A549 (cell line): Measurements from ENCODE around the gene IFTAP. TPM values are rescaled to one million over a fixed set of nuclear protein-coding genes. Genes with fewer than 3 reads are reported as not detected.

Experiments used
- ATAC-seq, 2 experiments: fragments of 200-7000 bp in 1 of 2; fragments of >200 bp in 1 of 2; cut with Nextera tagmentation in 1 of 2; cut with Tn5 transposase in 1 of 2; 3 replicates each; pipeline versions ENCODE4 v1.8.0 to v1.9.1; 2018 to 2020; ENCODE audit warnings: mild to moderate bottlenecking in 1 of 2, moderate library complexity in 1 of 2
- CTCF ChIA-PET: fragments of 300-600 bp; sonication (Branson Sonifier 250); formaldehyde crosslinking; extraction: SDS; loops from one replicate; lab custom pipeline; 2021; ENCODE audit warnings: antibody characterized with exemption, inconsistent platforms; lab: Yijun Ruan, JAX
- POLR2A ChIA-PET: fragments of 350-600 bp; formaldehyde crosslinking; extraction: SDS; loops from one replicate; lab custom pipeline; 2021; ENCODE audit warnings: antibody characterized with exemption, inconsistent platforms; lab: Yijun Ruan, JAX
- DNase-seq, 2 experiments: peaks; one replicate each; pipeline versions ENCODE4 v3.0.0 to v3.0.0-alpha.2; 2011 to 2016; ENCODE audit warnings: low read depth in 1 of 2, low spot score in 1 of 2
- FAIRE-seq: peaks from 2 replicates; lab custom pipeline; 2011; peaks lifted over from hg19 to GRCh38; lab: Jason Lieb, UNC
- H3K27ac ChIP-seq, 2 experiments: fragments of >200 bp; sonication (Bioruptor Twin); formaldehyde crosslinking; 3 replicates each; pipeline ENCODE4 v1.5.1; 2016 to 2017
- H3K4me1 ChIP-seq: fragments of >200 bp; sonication (Bioruptor Twin); formaldehyde crosslinking; 3 replicates; pipeline ENCODE4 v1.6.1; 2016
- H3K4me2 ChIP-seq: fragments of >200 bp; sonication (Bioruptor Twin); formaldehyde crosslinking; 3 replicates; pipeline ENCODE4 v1.6.1; 2016
- H3K4me3 ChIP-seq: fragments of >200 bp; sonication (Bioruptor Twin); formaldehyde crosslinking; 3 replicates; pipeline ENCODE4 v1.5.1; 2016
- H3K9me3 ChIP-seq: fragments of >200 bp; sonication (Bioruptor Twin); formaldehyde crosslinking; 3 replicates; pipeline ENCODE4 v1.6.1; 2016
- EHF ChIP-seq: fragments of 250-450 bp; sonication (Bioruptor Pico); IDR thresholded peaks from 2 replicates; pipeline ENCODE4 v1.5.0; 2020; ENCODE audit warnings: mild to moderate bottlenecking
- EHMT2 ChIP-seq: fragments of 200-600 bp; sonication (generic); IDR thresholded peaks from 2 replicates; pipeline ENCODE4 v1.6.1; 2016; ENCODE audit warnings: antibody characterized with exemption, low read depth, mild to moderate bottlenecking, moderate library complexity
- EP300 ChIP-seq, 2 experiments: fragments of >200 bp; sonication (Bioruptor Twin); formaldehyde crosslinking; IDR thresholded peaks; 2 replicates in 1 of 2; 3 replicates in 1 of 2; pipeline ENCODE4 v1.6.1; 2016 to 2017
- HDAC2 ChIP-seq: fragments of 200-600 bp; sonication (generic); IDR thresholded peaks from 2 replicates; pipeline ENCODE4 v1.6.1; 2016
- HEYL ChIP-seq: fragments of 250-450 bp; sonication (Bioruptor Pico); IDR thresholded peaks from 2 replicates; pipeline ENCODE4 v1.8.0; 2021; ENCODE audit warnings: mild to moderate bottlenecking, moderate library complexity
- HOXB13 ChIP-seq: fragments of 250-450 bp; sonication (Bioruptor Pico); IDR thresholded peaks from 2 replicates; pipeline ENCODE4 v1.5.0; 2020; ENCODE audit warnings: low read depth, mild to moderate bottlenecking, moderate library complexity
- KDM5A ChIP-seq: fragments of 200-600 bp; sonication (generic); IDR thresholded peaks from 2 replicates; pipeline ENCODE4 v1.6.1; 2016; ENCODE audit warnings: antibody characterized with exemption, mild to moderate bottlenecking
- MAZ ChIP-seq: fragments of 150-350 bp; IDR thresholded peaks from 2 replicates; pipeline ENCODE4 v1.6.1; 2014; ENCODE audit warnings: antibody characterized with exemption, low read depth, low read length, borderline replicate concordance
- NR3C1 ChIP-seq: fragments of >200 bp; sonication (Bioruptor Twin); formaldehyde crosslinking; IDR thresholded peaks from 3 replicates; pipeline ENCODE4 v1.6.1; 2017
- RFX5 ChIP-seq: fragments of 450-650 bp; IDR thresholded peaks from 2 replicates; pipeline ENCODE4 v1.7.1; 2014; ENCODE audit warnings: antibody characterized with exemption, mild to moderate bottlenecking, moderate library complexity
- SMC3 ChIP-seq: fragments of >200 bp; sonication (Bioruptor Twin); formaldehyde crosslinking; IDR thresholded peaks from 3 replicates; pipeline ENCODE4 v1.6.1; 2018; ENCODE audit warnings: inconsistent platforms
- TP53 ChIP-seq: fragments of 250-450 bp; sonication (Bioruptor Pico); IDR thresholded peaks from 2 replicates; pipeline ENCODE4 v1.5.0; 2021; ENCODE audit warnings: mild to moderate bottlenecking, moderate library complexity
- WGBS: methylation state at CpG from one replicate; pipeline ENCODE4 v1.1.6; 2017; ENCODE audit errors: missing lambda C conversion rate; 5-methylcytosine and 5-hydroxymethylcytosine counted together
- polyA plus RNA-seq, 4 experiments: library from polyadenylated mRNA; depleted of rRNA in 3 of 4; stranded (reverse); fragments of >200 nt; fragmentation: RNase III in 1 of 4; extraction: RNeasy Plus Mini Kit Qiagen cat#74134 plus additional on column Dnase treatment in 1 of 4; gene quantifications; 2 replicates in 3 of 4; 3 replicates in 1 of 4; pipeline ENCODE4 v1.2.3, GENCODE V29; 2011 to 2017
- TF ChIP-seq, protein P1 (sequence below): IDR thresholded peaks from 2 replicates; pipeline ENCODE4 v1.6.1; 2012
- TF ChIP-seq, protein P2 (sequence below): fragments of >200 bp; sonication (Bioruptor Twin); formaldehyde crosslinking; IDR thresholded peaks from 2 replicates; pipeline ENCODE4 v1.6.1; 2016
- TF ChIP-seq, protein P3 (sequence below): fragments of 250-450 bp; sonication (Bioruptor Pico); IDR thresholded peaks from 2 replicates; pipeline ENCODE4 v1.5.0; 2020; ENCODE audit warnings: low read depth, mild to moderate bottlenecking, moderate library complexity
- TF ChIP-seq, protein P4 (sequence below): fragments of 250-450 bp; sonication (Bioruptor Pico); IDR thresholded peaks from 2 replicates; pipeline ENCODE4 v1.5.0; 2021; ENCODE audit warnings: mild to moderate bottlenecking, moderate library complexity, borderline replicate concordance
- TF ChIP-seq, protein P5 (sequence below): fragments of 200-600 bp; sonication (generic); IDR thresholded peaks from 2 replicates; pipeline ENCODE4 v1.6.1; 2016; ENCODE audit warnings: antibody characterized with exemption, mild to moderate bottlenecking, moderate library complexity
- TF ChIP-seq, protein P6 (sequence below): fragments of >200 bp; sonication (Bioruptor Twin); formaldehyde crosslinking; IDR thresholded peaks from 3 replicates; pipeline ENCODE4 v1.5.1; 2016
- TF ChIP-seq, protein P7 (sequence below): fragments of >200 bp; sonication (Bioruptor Twin); formaldehyde crosslinking; IDR thresholded peaks from 3 replicates; pipeline ENCODE4 v1.6.1; 2016
- TF ChIP-seq, protein P8 (sequence below): IDR thresholded peaks from 2 replicates; pipeline ENCODE4 v1.6.1; 2012

The IFTAP gene
- polyA plus RNA-seq, 2 of the 4 experiments (the other 2 are of a cell fraction): 34.7 to 52.4 TPM

DNA sequence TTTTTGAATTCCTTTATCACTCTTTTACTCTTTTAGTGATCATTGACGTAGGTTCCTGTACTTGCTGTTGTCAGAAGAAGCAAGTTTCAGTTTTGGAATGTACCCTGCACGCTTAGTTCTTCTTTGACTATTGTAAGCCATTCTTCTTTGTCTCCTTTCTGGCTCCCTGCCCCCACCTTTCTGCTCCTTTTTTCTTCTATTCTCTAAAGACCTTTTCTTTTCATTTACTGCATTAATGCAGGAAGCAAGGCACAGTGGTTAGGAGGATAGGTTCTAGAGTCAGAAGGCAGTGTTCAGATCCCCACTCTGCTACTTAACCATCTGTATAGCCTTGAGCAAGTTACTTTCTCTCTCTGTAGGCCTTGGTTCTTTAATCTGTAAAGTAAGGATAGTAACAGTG is 37.5 kb downstream of the IFTAP start:
- CTCF ChIA-PET: no interaction called here
- no peak for FAIRE-seq

More for the DNA sequence above, 37.5 kb downstream of the IFTAP start:
- TF ChIP-seq, protein P1, sequence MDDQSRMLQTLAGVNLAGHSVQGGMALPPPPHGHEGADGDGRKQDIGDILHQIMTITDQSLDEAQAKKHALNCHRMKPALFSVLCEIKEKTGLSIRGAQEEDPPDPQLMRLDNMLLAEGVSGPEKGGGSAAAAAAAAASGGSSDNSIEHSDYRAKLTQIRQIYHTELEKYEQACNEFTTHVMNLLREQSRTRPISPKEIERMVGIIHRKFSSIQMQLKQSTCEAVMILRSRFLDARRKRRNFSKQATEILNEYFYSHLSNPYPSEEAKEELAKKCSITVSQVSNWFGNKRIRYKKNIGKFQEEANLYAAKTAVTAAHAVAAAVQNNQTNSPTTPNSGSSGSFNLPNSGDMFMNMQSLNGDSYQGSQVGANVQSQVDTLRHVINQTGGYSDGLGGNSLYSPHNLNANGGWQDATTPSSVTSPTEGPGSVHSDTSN: no peak
- TF ChIP-seq SMC3 (no peak), RFX5 (no peak), EHMT2 (no peak), EP300 (IDR thresholded peaks at IDR 0.05) (no peak), TP53 (CRISPR knock-in tag) (no peak), MAZ (no peak), EHF (CRISPR knock-in tag) (no peak), HDAC2 (no peak), KDM5A (no peak), NR3C1 (no peak), HOXB13 (CRISPR knock-in tag) (no peak), HEYL (CRISPR knock-in tag) (no peak)
- TF ChIP-seq, protein P2, sequence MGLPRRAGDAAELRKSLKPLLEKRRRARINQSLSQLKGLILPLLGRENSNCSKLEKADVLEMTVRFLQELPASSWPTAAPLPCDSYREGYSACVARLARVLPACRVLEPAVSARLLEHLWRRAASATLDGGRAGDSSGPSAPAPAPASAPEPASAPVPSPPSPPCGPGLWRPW: no peak
- TF ChIP-seq, protein P3, sequence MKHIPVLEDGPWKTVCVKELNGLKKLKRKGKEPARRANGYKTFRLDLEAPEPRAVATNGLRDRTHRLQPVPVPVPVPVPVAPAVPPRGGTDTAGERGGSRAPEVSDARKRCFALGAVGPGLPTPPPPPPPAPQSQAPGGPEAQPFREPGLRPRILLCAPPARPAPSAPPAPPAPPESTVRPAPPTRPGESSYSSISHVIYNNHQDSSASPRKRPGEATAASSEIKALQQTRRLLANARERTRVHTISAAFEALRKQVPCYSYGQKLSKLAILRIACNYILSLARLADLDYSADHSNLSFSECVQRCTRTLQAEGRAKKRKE (CRISPR knock-in tag): no peak
- TF ChIP-seq, protein P4, sequence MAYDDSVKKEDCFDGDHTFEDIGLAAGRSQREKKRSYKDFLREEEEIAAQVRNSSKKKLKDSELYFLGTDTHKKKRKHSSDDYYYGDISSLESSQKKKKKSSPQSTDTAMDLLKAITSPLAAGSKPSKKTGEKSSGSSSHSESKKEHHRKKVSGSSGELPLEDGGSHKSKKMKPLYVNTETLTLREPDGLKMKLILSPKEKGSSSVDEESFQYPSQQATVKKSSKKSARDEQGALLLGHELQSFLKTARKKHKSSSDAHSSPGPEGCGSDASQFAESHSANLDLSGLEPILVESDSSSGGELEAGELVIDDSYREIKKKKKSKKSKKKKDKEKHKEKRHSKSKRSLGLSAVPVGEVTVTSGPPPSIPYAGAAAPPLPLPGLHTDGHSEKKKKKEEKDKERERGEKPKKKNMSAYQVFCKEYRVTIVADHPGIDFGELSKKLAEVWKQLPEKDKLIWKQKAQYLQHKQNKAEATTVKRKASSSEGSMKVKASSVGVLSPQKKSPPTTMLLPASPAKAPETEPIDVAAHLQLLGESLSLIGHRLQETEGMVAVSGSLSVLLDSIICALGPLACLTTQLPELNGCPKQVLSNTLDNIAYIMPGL (CRISPR knock-in tag): no peak
- TF ChIP-seq, protein P5, sequence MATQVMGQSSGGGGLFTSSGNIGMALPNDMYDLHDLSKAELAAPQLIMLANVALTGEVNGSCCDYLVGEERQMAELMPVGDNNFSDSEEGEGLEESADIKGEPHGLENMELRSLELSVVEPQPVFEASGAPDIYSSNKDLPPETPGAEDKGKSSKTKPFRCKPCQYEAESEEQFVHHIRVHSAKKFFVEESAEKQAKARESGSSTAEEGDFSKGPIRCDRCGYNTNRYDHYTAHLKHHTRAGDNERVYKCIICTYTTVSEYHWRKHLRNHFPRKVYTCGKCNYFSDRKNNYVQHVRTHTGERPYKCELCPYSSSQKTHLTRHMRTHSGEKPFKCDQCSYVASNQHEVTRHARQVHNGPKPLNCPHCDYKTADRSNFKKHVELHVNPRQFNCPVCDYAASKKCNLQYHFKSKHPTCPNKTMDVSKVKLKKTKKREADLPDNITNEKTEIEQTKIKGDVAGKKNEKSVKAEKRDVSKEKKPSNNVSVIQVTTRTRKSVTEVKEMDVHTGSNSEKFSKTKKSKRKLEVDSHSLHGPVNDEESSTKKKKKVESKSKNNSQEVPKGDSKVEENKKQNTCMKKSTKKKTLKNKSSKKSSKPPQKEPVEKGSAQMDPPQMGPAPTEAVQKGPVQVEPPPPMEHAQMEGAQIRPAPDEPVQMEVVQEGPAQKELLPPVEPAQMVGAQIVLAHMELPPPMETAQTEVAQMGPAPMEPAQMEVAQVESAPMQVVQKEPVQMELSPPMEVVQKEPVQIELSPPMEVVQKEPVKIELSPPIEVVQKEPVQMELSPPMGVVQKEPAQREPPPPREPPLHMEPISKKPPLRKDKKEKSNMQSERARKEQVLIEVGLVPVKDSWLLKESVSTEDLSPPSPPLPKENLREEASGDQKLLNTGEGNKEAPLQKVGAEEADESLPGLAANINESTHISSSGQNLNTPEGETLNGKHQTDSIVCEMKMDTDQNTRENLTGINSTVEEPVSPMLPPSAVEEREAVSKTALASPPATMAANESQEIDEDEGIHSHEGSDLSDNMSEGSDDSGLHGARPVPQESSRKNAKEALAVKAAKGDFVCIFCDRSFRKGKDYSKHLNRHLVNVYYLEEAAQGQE: no peak
- TF ChIP-seq, protein P6, sequence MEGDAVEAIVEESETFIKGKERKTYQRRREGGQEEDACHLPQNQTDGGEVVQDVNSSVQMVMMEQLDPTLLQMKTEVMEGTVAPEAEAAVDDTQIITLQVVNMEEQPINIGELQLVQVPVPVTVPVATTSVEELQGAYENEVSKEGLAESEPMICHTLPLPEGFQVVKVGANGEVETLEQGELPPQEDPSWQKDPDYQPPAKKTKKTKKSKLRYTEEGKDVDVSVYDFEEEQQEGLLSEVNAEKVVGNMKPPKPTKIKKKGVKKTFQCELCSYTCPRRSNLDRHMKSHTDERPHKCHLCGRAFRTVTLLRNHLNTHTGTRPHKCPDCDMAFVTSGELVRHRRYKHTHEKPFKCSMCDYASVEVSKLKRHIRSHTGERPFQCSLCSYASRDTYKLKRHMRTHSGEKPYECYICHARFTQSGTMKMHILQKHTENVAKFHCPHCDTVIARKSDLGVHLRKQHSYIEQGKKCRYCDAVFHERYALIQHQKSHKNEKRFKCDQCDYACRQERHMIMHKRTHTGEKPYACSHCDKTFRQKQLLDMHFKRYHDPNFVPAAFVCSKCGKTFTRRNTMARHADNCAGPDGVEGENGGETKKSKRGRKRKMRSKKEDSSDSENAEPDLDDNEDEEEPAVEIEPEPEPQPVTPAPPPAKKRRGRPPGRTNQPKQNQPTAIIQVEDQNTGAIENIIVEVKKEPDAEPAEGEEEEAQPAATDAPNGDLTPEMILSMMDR: no peak
- TF ChIP-seq, protein P7, sequence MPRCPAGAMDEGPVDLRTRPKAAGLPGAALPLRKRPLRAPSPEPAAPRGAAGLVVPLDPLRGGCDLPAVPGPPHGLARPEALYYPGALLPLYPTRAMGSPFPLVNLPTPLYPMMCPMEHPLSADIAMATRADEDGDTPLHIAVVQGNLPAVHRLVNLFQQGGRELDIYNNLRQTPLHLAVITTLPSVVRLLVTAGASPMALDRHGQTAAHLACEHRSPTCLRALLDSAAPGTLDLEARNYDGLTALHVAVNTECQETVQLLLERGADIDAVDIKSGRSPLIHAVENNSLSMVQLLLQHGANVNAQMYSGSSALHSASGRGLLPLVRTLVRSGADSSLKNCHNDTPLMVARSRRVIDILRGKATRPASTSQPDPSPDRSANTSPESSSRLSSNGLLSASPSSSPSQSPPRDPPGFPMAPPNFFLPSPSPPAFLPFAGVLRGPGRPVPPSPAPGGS: no peak
- TF ChIP-seq, protein P8, sequence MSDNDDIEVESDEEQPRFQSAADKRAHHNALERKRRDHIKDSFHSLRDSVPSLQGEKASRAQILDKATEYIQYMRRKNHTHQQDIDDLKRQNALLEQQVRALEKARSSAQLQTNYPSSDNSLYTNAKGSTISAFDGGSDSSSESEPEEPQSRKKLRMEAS: no peak
- ATAC-seq: no peak
- POLR2A ChIA-PET: no interaction called here
- WGBS: 77% methylated on average over 2 of the region's 2 CpGs
- no peaks in the 10 kb centered on the region for H3K9me3 ChIP-seq
- H3K27ac ChIP-seq: no peak overlapping the region
- no peak overlapping the region for H3K4me3 ChIP-seq
- no peak for DNase-seq
- H3K4me1 ChIP-seq: no peaks in the 10 kb centered on the region
- no peak overlapping the region for H3K4me2 ChIP-seq
